Endothelial cell of umbilical vein (primary cell): Measurements from ENCODE around the gene ANO6. TPM values are rescaled to one million over a fixed set of nuclear protein-coding genes. Genes with fewer than 3 reads are reported as not detected.
"Not testable (repeated sequence)": the region's sequence is repeated elsewhere in the genome, so short reads cannot be mapped to it uniquely, and the experiment has no call there.

Experiments used
- BruUV-seq: library from RNA; stranded (reverse); fragments of 400-500 nt; replicated peaks from 2 replicates; lab custom pipeline; 2021; lab: Mats Ljungman, UMichigan
- CTCF ChIA-PET: fragments of 300-600, 350-600 bp; sonication (Branson Sonifier 250); formaldehyde crosslinking; loops from one replicate; lab custom pipeline; 2021; ENCODE audit warnings: antibody characterized with exemption, inconsistent platforms; lab: Charles Lee
- POLR2A ChIA-PET: fragments of 300-600, 350-600 bp; sonication (Branson Sonifier 250); formaldehyde crosslinking; loops from one replicate; lab custom pipeline; 2021; ENCODE audit warnings: antibody characterized with exemption, inconsistent platforms; lab: Charles Lee
- DNase-seq: peaks from one replicate; pipeline ENCODE4 v3.0.0-alpha.2; 2011; ENCODE audit warnings: low read depth, low spot score
- FAIRE-seq: peaks from 2 replicates; lab custom pipeline; 2011; peaks lifted over from hg19 to GRCh38; lab: Jason Lieb, UNC
- H2AFZ ChIP-seq: 2 replicates; pipeline ENCODE4 v1.6.0; 2012; ENCODE audit warnings: low read depth, low read length, control low read depth, inconsistent platforms
- H3K27ac ChIP-seq: 2 replicates; pipeline ENCODE4 v1.5.1; 2011; ENCODE audit warnings: low read depth, mild to moderate bottlenecking, control low read depth, low read length, moderate library complexity; ENCODE audit not compliant: insufficient read depth
- H3K27me3 ChIP-seq, 2 experiments: 2 replicates each; pipeline versions ENCODE4 v1.6.0 to v1.6.1; 2011; ENCODE audit warnings: low read length in 2 of 2, mixed read lengths in 1 of 2; ENCODE audit not compliant: control insufficient read depth in 2 of 2, insufficient read depth in 2 of 2
- H3K36me3 ChIP-seq, 2 experiments: 2 replicates in 1 of 2; 3 replicates in 1 of 2; pipeline ENCODE4 v1.5.1; 2011; ENCODE audit warnings: low read length in 2 of 2, mild to moderate bottlenecking in 1 of 2, moderate library complexity in 1 of 2; ENCODE audit not compliant: control insufficient read depth in 2 of 2, insufficient read depth in 2 of 2; ENCODE audit errors: extremely low read depth in 1 of 2
- H3K4me1 ChIP-seq: 3 replicates; pipeline ENCODE4 v1.5.1; 2011; ENCODE audit warnings: mild to moderate bottlenecking, low read length; ENCODE audit not compliant: control insufficient read depth, insufficient read depth; ENCODE audit errors: extremely low read depth
- H3K4me2 ChIP-seq: 2 replicates; pipeline ENCODE4 v1.6.1; 2011; ENCODE audit warnings: low read length, control low read depth, mixed read lengths; ENCODE audit not compliant: insufficient read depth
- H3K4me3 ChIP-seq, 3 experiments: fragments of 200-600 bp in 1 of 3; sonication (generic), shearing (Covaris generic) in 1 of 3; replicated peaks in 1 of 3; 2 replicates each; pipeline ENCODE4 v1.5.1; 2011 to 2016; ENCODE audit warnings: control low read depth in 3 of 3, low read length in 3 of 3, mild to moderate bottlenecking in 2 of 3, inconsistent platforms in 1 of 3, low read depth in 1 of 3, moderate library complexity in 1 of 3; ENCODE audit not compliant: insufficient read depth in 1 of 3
- H3K79me2 ChIP-seq: 2 replicates; pipeline ENCODE4 v1.6.0; 2012; ENCODE audit warnings: low read length, inconsistent platforms; ENCODE audit not compliant: control insufficient read depth, insufficient read depth
- H3K9ac ChIP-seq: replicated peaks from 2 replicates; pipeline ENCODE3; 2011; ENCODE audit warnings: low read length, control low read depth; ENCODE audit not compliant: insufficient read depth; ENCODE audit errors: extremely low read depth
- H3K9me1 ChIP-seq: replicated peaks from 3 replicates; pipeline ENCODE4 v1.6.0; 2011; ENCODE audit warnings: mild to moderate bottlenecking, low read length; ENCODE audit not compliant: control insufficient read depth, insufficient read depth; ENCODE audit errors: extremely low read depth
- H3K9me3 ChIP-seq: replicated peaks from 2 replicates; pipeline ENCODE4 v1.5.1; 2012; ENCODE audit warnings: low read length, inconsistent platforms; ENCODE audit not compliant: control insufficient read depth, insufficient read depth
- H4K20me1 ChIP-seq: replicated peaks from 2 replicates; pipeline ENCODE3; 2011; ENCODE audit warnings: mild to moderate bottlenecking, low read length; ENCODE audit not compliant: control insufficient read depth, insufficient read depth; ENCODE audit errors: extremely low read depth
- FOS ChIP-seq: IDR thresholded peaks from 2 replicates; pipeline ENCODE4 v1.6.1; 2011; ENCODE audit warnings: mild to moderate bottlenecking, low read length, moderate library complexity, borderline replicate concordance; ENCODE audit not compliant: insufficient read depth
- MAX ChIP-seq: IDR thresholded peaks from 2 replicates; pipeline ENCODE4 v1.6.1; 2011; ENCODE audit not compliant: insufficient read depth, insufficient read length
- dilution Hi-C: fragments of 300-500 bp; cut with MboI; formaldehyde crosslinking; loops from one replicate; pipeline ENCODE4 v1.15.0; 2019; ENCODE audit warnings: low sequenced_read_pairs; ENCODE audit not compliant: extremely low pct_ligation_motif_present
- intact Hi-C: fragments of 100-400 bp; cut with micrococcal nuclease; formaldehyde crosslinking; loops from one replicate; pipeline ENCODE4 v1.10.0; 2022
- polyA plus RNA-seq, 4 experiments: library from polyadenylated mRNA; depleted of rRNA in 3 of 4; stranded (reverse) in 3 of 4; unstranded in 1 of 4; fragments of >200 nt; gene quantifications; 2 replicates each; pipeline versions ENCODE4 v1.2.1 to v1.2.3, GENCODE V29; 2011 to 2012; ENCODE audit warnings: missing spikeins in 1 of 4
- total RNA-seq: library from RNA; stranded (reverse); gene quantifications from 2 replicates; pipeline ENCODE4 v1.2.3, GENCODE V29; 2021
- TF ChIP-seq, protein P1 (sequence below), 2 donors: IDR thresholded peaks; 1 replicate in 1 of 2; 2 replicates in 1 of 2; pipeline ENCODE4 v1.5.1; 2011; ENCODE audit warnings: low read length in 2 of 2, mild to moderate bottlenecking in 2 of 2, moderate library complexity in 2 of 2, control low read depth in 1 of 2, inconsistent platforms in 1 of 2, low read depth in 1 of 2; ENCODE audit not compliant: insufficient read depth in 1 of 2; ENCODE audit errors: extremely low read depth in 1 of 2

ANO6 gene
- total and polyA plus RNA-seq, 2 donors (not counting 3 experiments of a cell fraction or from before 2014, with no cell fraction given): 21.3 to 67.6 TPM

DNA sequence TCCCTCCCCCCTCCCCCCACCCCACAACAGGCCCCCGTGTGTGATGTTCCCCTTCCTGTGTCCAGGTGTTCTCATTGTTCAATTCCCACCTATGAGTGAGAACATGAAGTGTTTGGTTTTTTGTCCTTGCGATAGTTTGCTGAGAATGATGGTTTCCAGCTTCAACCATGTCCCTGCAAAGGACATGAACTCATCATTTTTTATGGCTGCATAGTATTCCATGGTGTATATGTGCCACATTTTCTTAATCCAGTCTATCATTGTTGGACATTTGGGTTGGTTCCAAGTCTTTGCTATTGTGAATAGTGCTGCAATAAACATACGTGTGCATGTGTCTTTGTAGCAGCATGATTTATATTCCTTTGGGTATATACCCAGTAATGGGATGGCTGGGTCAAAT, 101.4 kb downstream of the ANO6 start:
- DNase-seq, H3K27ac ChIP-seq, H3K79me2 ChIP-seq, intact Hi-C loops, FAIRE-seq, H3K4me3 ChIP-seq, H3K27me3 ChIP-seq, H3K9ac ChIP-seq, CTCF ChIA-PET, POLR2A ChIA-PET, H3K9me1 ChIP-seq, H4K20me1 ChIP-seq, H3K36me3 ChIP-seq, BruUV-seq, H3K4me1 ChIP-seq, H2AFZ ChIP-seq, H3K4me2 ChIP-seq, dilution Hi-C loops, H3K9me3 ChIP-seq: not testable (repeated sequence)

- BruUV-seq: no TSS peak
- dilution Hi-C loops: no loop called here
- Histone ChIP-seq H3K27me3 (no peaks in the 10 kb centered on the region), H3K36me3 (no peaks in the 10 kb centered on the region), H3K9me3 (no peaks in the 10 kb centered on the region), H3K9ac (no peak overlapping the region), H3K4me3 (no peak overlapping the region), H3K4me1 (peaks cover under 1% of the 10 kb centered on the region), H3K27ac (no peak overlapping the region), H3K4me2 (no peak overlapping the region), H4K20me1 (no peaks in the 10 kb centered on the region), H3K9me1 (no peaks in the 10 kb centered on the region), H3K79me2 (peaks cover 11% of the 10 kb centered on the region), H2AFZ (no peak overlapping the region)
- DNase-seq (no peak), FAIRE-seq (no peak)
- CTCF ChIA-PET: interaction anchor here (1.5 kb wide), 1 partner anchor 12 kb away, joined by 3 read pairs; no protein-coding TSS in a partner anchor
- TF ChIP-seq MAX: no peak
- TF ChIP-seq, protein P1, sequence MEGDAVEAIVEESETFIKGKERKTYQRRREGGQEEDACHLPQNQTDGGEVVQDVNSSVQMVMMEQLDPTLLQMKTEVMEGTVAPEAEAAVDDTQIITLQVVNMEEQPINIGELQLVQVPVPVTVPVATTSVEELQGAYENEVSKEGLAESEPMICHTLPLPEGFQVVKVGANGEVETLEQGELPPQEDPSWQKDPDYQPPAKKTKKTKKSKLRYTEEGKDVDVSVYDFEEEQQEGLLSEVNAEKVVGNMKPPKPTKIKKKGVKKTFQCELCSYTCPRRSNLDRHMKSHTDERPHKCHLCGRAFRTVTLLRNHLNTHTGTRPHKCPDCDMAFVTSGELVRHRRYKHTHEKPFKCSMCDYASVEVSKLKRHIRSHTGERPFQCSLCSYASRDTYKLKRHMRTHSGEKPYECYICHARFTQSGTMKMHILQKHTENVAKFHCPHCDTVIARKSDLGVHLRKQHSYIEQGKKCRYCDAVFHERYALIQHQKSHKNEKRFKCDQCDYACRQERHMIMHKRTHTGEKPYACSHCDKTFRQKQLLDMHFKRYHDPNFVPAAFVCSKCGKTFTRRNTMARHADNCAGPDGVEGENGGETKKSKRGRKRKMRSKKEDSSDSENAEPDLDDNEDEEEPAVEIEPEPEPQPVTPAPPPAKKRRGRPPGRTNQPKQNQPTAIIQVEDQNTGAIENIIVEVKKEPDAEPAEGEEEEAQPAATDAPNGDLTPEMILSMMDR (IDR thresholded peaks at IDR 0.05; ENCODE audit: extremely low read depth in 1 of 2, insufficient read depth in 1 of 2, low read depth in 1 of 2, low read length in 2 of 2): no peak
- TF ChIP-seq FOS: no peak
- POLR2A ChIA-PET: interaction anchor here (0.6 kb wide), 1 partner anchor 14 kb away, joined by 3 read pairs; no protein-coding TSS in a partner anchor
- intact Hi-C loops: no loop called here
Measured at GRCh38 chr12:45322810-45323209, 106.9 kb downstream of the ANO6 start.
